Measurements from ENCODE around the gene CADM1.

CADM1 gene

DNA sequence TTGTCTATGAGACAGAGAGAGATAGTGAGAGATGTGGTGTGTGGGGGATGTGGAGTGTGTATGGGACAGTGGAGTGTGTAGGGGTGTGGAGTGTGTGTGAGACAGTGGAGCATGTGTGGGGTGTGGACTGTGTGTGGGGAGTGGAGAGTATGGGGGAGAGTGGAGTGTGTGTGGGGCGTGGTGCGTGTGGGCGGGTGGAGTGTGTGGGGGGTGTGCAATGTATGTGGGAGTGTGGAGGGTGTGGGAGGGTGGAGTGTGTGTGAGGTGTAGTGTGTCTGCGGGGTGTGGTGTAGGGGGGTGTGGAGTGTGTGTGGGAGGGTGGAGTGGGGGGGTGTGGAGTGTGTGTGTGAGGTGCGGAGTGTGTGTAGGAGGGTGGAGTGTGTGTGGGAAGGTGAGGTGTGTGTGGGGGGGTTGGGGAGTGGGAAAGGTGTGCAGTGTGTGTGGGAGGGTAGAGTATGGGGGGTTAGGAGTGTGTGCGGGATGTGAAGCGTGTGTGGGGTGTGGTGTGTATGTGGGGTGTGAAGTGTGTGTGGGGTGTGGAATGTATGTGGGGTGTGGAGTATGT lies 356.9 kb downstream of the CADM1 start:
- Histone ChIP-seq H3K27me3 (peaks cover 0 to 18% of the 10 kb centered on the region in 2 donors), H3K36me3 (no peaks in the 10 kb centered on the region), H3K4me1 (no peaks in the 10 kb centered on the region), H3K27ac (no peak overlapping the region), H3K4me3 (no peak overlapping the region), H3K9me3 (no peaks in the 10 kb centered on the region)
- no peak for DNase-seq
- intact Hi-C loops (cut with DNase I; ENCODE audit: low total_unique reads) = no loop called here
- TF ChIP-seq, protein P1, sequence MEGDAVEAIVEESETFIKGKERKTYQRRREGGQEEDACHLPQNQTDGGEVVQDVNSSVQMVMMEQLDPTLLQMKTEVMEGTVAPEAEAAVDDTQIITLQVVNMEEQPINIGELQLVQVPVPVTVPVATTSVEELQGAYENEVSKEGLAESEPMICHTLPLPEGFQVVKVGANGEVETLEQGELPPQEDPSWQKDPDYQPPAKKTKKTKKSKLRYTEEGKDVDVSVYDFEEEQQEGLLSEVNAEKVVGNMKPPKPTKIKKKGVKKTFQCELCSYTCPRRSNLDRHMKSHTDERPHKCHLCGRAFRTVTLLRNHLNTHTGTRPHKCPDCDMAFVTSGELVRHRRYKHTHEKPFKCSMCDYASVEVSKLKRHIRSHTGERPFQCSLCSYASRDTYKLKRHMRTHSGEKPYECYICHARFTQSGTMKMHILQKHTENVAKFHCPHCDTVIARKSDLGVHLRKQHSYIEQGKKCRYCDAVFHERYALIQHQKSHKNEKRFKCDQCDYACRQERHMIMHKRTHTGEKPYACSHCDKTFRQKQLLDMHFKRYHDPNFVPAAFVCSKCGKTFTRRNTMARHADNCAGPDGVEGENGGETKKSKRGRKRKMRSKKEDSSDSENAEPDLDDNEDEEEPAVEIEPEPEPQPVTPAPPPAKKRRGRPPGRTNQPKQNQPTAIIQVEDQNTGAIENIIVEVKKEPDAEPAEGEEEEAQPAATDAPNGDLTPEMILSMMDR (IDR thresholded peaks at IDR 0.05) = no peak

DNA sequence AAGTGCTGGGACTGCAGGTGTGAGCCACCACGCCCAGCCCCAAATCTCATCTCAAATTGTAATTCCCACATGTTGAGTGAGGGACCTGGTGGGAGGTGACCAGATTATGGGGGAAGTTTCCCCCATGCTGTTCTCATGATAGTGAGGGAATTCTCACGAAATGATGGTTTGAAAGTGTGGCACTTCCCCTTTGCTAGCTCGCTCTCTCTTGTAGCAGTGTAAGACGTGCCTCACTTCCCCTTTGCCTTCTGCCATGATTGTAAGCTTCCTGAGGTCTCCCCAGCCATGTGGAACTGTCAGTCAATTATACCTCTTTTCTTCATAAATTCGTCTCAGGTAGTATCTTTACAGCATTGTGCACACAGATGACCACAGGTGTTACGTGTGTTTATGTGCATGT lies 357.8 kb downstream of the CADM1 start:
- H3K4me1 ChIP-seq = no peaks in the 10 kb centered on the region
- TF ChIP-seq, protein P1 (IDR thresholded peaks at IDR 0.05) = no peak
- H3K9me3 ChIP-seq = no peaks in the 10 kb centered on the region
- H3K27ac ChIP-seq = no peak overlapping the region
- no peaks in the 10 kb centered on the region for H3K36me3 ChIP-seq
- H3K4me3 ChIP-seq = no peak overlapping the region
- no peak for DNase-seq
- H3K27me3 ChIP-seq = peaks cover 0 to 20% of the 10 kb centered on the region in 2 donors
- intact Hi-C loops (cut with DNase I; ENCODE audit: low total_unique reads) = no loop called here

DNA sequence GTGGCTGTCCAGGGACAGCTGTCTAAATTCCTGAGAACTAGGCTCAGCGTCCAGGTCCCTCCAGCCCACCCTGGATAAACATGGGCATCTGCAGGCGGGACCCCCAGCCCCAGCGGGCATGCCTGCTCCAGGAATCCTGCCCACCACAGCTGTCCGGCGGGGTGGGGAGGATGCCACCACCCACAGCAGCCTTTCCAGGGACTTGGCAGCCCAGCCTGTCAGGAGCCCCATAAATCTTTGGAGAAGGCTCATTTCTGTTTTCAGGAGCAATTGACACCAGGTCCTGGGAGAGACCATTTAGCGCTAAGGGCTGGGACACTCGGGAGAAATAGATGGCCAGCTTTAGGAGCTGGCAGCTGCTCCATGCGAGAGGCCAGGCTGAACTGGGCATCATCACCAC lies 358.9 kb downstream of the CADM1 start:
- H3K27me3 ChIP-seq = peaks cover 0 to 20% of the 10 kb centered on the region in 2 donors
- no peaks in the 10 kb centered on the region for H3K4me1 ChIP-seq
- no peak overlapping the region for H3K27ac ChIP-seq
- TF ChIP-seq, protein P1 (IDR thresholded peaks at IDR 0.05) = no peak
- H3K36me3 ChIP-seq = no peaks in the 10 kb centered on the region
- DNase-seq = no peak
- intact Hi-C loops (cut with DNase I; ENCODE audit: low total_unique reads) = no loop called here
- no peak overlapping the region for H3K4me3 ChIP-seq
- no peaks in the 10 kb centered on the region for H3K9me3 ChIP-seq

DNA sequence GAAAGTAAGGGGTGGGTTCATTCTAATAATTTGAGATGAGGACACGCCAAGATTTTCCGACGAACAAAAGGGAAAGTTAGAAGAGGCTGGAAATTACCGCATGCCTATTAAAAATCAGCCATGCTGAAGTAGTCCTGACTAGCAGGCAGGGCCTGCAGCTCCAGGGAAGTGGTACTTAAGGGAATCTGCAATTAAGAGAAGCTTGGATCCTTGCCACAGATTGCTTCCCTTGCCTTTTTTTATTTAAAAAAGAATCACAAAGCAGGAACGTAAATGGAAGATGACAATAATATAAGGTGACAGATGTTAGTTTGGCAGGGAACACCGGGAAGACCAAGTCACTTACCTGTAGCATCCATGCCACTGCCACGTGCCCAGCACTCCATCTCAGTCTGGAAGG lies 359.3 kb downstream of the CADM1 start:
- H3K4me1 ChIP-seq = no peaks in the 10 kb centered on the region
- no peak overlapping the region for H3K27ac ChIP-seq
- DNase-seq = no peak
- TF ChIP-seq, protein P1 (IDR thresholded peaks at IDR 0.05) = no peak
- H3K9me3 ChIP-seq = no peaks in the 10 kb centered on the region
- no peak overlapping the region for H3K4me3 ChIP-seq
- H3K36me3 ChIP-seq = no peaks in the 10 kb centered on the region
- intact Hi-C loops (cut with DNase I; ENCODE audit: low total_unique reads) = no loop called here
- H3K27me3 ChIP-seq = peaks cover 0 to 20% of the 10 kb centered on the region in 2 donors

DNA sequence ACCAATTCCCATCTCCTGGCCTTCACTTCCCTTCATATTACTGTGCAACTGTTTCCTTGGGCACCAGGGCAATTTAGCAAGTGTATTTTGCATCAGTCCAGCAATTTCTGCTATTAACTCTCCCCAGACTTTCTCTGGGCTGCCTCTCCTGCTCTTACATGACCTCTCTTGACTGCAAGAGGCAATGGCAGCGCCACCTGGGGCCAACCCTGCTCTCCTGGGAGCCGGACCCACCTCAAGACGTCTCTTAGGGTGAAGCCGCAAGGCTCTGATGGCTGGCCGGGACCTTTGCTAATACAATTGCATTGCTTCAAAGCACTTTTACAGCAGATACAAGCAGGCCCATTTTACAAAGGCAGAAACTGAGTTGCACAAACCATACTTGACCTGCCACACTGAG lies 360.2 kb downstream of the CADM1 start:
- intact Hi-C loops (cut with DNase I; ENCODE audit: low total_unique reads) = no loop called here

More for the DNA sequence above, 360.2 kb downstream of the CADM1 start:
- Histone ChIP-seq H3K4me1 (no peaks in the 10 kb centered on the region), H3K9me3 (no peaks in the 10 kb centered on the region), H3K27ac (no peak overlapping the region), H3K4me3 (no peak overlapping the region), H3K36me3 (no peaks in the 10 kb centered on the region), H3K27me3 (peaks cover 0 to 20% of the 10 kb centered on the region in 2 donors)
- TF ChIP-seq, protein P1 (IDR thresholded peaks at IDR 0.05) = no peak
- no peak for DNase-seq

Data from tibial artery (tissue), 4 donors.